Measurements from ENCODE around the gene ELL. TPM values are rescaled to one million over a fixed set of nuclear protein-coding genes. Genes with fewer than 3 reads are reported as not detected.

ELL gene
- total and polyA plus RNA-seq, 9 of the 15 experiments (the other 6 are each of a cell fraction or from before 2014, with no cell fraction given): 0.24 to 22.5 (median 4.1) TPM

DNA sequence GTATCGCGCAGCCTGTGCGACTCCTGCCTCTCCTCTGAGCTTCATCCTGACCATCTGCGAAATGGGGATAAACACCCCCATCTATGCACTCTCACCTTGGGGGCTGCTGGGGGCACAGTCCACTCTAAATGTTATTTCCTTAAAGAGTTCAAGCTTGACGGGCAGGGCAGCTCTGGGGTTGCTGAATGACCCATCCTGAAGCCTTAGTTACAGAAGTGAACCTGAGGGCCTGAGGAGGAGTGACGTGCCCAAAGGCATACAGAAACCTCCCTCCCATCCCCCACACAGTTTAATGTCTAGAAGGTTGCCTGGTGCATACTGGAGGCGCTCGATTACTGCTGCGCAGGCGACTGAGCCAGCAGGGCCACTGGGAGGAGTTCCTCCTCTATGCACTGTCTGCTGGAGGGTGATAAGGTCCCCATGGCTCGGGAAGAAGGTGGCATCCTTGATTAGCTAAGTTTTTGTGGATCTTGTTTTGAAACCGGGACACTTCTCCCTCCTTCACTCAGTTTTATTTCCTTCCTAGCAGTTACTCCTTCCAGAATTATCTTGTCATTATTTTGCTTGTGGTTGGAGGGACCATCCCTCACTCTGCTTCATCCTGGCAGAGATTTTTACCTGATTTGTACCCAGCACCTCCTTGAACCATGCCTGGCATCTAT lies 22.1 kb upstream of the ELL start (continued):
- TF ChIP-seq TEAD4 (IDR thresholded peaks at IDR 0.05; ENCODE audit: low read length) (peak; percentile 98), TEAD4 (CRISPR knock-in tag; IDR thresholded peaks at IDR 0.05; ENCODE audit: borderline replicate concordance) (no peak), ZNF699 (CRISPR knock-in tag; IDR thresholded peaks at IDR 0.05; ENCODE audit: insufficient replicate concordance) (no peak), FUS (optimal IDR thresholded peaks at IDR 0.05; ENCODE audit: low read depth, low read length) (no peak), NFXL1 (CRISPR knock-in tag; IDR thresholded peaks at IDR 0.05) (no peak), GATA2 (CRISPR knock-in tag; IDR thresholded peaks at IDR 0.05) (peak; percentile 98), PTBP1 (IDR thresholded peaks at IDR 0.05; ENCODE audit: low read depth, low read length) (peak; percentile 68; the same call in 1 of the 2 replicates), SMARCB1 (IDR thresholded peaks at IDR 0.05; ENCODE audit: insufficient read length, low read depth) (no peak), BCLAF1 (IDR thresholded peaks at IDR 0.05; ENCODE audit: borderline replicate concordance in 1 of 2, control insufficient read depth in 1 of 2, low read depth in 2 of 2, low read length in 1 of 2) (peak in 1 of 2 experiments; percentile 91; a peak in 2 of 4 replicates), ZFP30 (CRISPR knock-in tag; IDR thresholded peaks at IDR 0.05; ENCODE audit: borderline replicate concordance) (no peak), KLF1 (tag; IDR thresholded peaks at IDR 0.05) (no peak), SFPQ (IDR thresholded peaks at IDR 0.05; ENCODE audit: low read depth, low read length) (no peak), FOS (IDR thresholded peaks at IDR 0.05; ENCODE audit: extremely low read depth, insufficient read length) (no peak), MLX (CRISPR knock-in tag; conservative IDR thresholded peaks at IDR 0.05) (no peak), KDM1A (IDR thresholded peaks at IDR 0.05) (peak; percentile 99), NCOA4 (IDR thresholded peaks at IDR 0.05; ENCODE audit: partially characterized antibody) (no peak), TBL1XR1 (IDR thresholded peaks at IDR 0.05; ENCODE audit: low read length in 2 of 2) (peak; percentile 41 to 95; a peak in 2 of 4 replicates), SETDB1 (IDR thresholded peaks at IDR 0.05; ENCODE audit: low read length) (no peak)
